Measurements from ENCODE around the gene SDCBP2. TPM values are rescaled to one million over a fixed set of nuclear protein-coding genes. Genes with fewer than 3 reads are reported as not detected.

SDCBP2 gene
- total and polyA plus RNA-seq, 2 of the 8 experiments (the other 6 are each of a cell fraction or from before 2014, with no cell fraction given): 4.2 to 6.7 TPM

DNA sequence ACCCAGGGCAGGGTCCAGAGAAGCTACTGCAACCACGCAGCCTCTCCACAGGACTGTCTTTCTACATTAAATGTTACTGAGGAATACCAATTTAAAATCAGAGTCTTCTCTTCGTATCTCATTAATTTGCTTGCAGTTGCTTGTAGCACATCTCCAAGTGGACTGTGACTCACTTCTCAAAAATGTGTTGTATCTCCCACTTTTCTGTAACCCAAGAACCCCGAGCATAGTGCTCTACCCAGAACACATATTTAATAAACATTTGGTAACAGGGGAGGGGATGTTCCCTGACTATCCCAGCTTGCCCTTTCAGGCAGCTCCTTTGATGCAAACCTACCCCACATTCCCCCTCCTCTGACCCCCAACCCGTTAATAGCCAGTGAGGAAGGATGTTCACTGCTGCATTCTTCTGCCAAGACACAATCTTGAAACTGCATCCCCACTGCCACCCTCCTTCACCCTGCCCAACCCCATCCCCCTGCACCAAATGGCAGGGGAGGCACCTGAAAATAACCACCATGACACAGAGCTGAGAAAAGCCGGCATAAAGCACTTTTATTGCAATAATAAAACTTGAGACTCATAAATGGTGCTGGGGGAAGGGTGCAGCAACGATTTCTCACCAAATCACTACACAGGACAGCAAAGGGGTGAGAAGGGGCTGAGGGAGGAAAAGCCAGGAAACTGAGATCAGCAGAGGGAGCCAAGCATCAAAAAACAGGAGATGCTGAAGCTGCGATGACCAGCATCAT is 39.7 kb upstream of the SDCBP2 start (continued):
- TF ChIP-seq ASH2L (IDR thresholded peaks at IDR 0.05; ENCODE audit: low read length): no peak
- TF ChIP-seq, protein P1, sequence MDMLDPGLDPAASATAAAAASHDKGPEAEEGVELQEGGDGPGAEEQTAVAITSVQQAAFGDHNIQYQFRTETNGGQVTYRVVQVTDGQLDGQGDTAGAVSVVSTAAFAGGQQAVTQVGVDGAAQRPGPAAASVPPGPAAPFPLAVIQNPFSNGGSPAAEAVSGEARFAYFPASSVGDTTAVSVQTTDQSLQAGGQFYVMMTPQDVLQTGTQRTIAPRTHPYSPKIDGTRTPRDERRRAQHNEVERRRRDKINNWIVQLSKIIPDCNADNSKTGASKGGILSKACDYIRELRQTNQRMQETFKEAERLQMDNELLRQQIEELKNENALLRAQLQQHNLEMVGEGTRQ (IDR thresholded peaks at IDR 0.05; ENCODE audit: low read length): no peak
- TF ChIP-seq EGR1 (IDR thresholded peaks at IDR 0.05; ENCODE audit: borderline replicate concordance, low read depth, low read length): no peak
- TF ChIP-seq, protein P2, sequence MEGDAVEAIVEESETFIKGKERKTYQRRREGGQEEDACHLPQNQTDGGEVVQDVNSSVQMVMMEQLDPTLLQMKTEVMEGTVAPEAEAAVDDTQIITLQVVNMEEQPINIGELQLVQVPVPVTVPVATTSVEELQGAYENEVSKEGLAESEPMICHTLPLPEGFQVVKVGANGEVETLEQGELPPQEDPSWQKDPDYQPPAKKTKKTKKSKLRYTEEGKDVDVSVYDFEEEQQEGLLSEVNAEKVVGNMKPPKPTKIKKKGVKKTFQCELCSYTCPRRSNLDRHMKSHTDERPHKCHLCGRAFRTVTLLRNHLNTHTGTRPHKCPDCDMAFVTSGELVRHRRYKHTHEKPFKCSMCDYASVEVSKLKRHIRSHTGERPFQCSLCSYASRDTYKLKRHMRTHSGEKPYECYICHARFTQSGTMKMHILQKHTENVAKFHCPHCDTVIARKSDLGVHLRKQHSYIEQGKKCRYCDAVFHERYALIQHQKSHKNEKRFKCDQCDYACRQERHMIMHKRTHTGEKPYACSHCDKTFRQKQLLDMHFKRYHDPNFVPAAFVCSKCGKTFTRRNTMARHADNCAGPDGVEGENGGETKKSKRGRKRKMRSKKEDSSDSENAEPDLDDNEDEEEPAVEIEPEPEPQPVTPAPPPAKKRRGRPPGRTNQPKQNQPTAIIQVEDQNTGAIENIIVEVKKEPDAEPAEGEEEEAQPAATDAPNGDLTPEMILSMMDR (IDR thresholded peaks at IDR 0.05; ENCODE audit: control extremely low read depth in 1 of 3, insufficient read depth in 1 of 3, low read depth in 1 of 3, low read length in 3 of 3): no peak

Measured in H1 (cell line).